ELR (cell line): ENCODE results near the gene SELENON.
A peak's percentile ranks its signal among the peaks of the same experiment; 100 is the strongest.

Source experiments
- DNase-seq: peaks from one replicate; pipeline ENCODE4 v3.0.0-alpha.2; 2015; ENCODE audit warnings: low read depth

The SELENON gene

GRCh38 chr1:25810341-25811299 is 10.6 kb downstream of the SELENON start:
- DNase-seq, result peak; percentile 63

- no peak for DNase-seq
These were observed 11.5 kb downstream of the SELENON start for GRCh38 chr1:25811384-25812082.

DNA sequence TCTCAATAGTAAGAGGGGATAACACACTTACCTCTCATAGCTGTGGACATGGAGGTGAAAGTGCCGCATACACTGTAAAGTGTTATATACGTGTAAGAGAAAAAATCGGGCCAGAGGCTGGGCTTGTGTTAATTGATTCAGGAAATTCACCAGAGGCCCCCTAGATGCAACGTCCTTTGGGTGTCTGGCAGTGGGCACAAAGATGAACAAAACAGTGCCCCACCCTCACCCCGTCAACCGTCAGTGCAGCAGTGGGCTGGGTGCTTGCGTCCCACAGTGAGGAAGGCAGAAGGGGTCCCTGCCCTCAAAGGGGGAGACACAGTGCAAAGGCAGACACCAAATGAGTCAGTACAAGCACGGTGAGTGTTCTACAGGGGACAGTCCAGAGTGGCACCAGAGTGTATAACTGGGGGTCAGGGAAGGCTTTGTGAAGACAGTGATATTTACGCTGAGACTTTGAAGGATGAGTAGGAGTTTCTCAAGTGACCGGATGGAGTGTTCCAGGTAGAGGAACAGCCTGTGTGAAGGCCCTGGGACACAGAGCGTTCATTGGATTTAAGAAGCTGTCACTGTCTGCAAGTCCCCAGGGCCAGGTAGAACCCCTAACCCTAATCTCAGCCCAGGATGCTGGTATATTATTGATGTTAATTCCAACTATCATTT is 13.2 kb downstream of the SELENON start:
- DNase-seq, result no peak

DNA sequence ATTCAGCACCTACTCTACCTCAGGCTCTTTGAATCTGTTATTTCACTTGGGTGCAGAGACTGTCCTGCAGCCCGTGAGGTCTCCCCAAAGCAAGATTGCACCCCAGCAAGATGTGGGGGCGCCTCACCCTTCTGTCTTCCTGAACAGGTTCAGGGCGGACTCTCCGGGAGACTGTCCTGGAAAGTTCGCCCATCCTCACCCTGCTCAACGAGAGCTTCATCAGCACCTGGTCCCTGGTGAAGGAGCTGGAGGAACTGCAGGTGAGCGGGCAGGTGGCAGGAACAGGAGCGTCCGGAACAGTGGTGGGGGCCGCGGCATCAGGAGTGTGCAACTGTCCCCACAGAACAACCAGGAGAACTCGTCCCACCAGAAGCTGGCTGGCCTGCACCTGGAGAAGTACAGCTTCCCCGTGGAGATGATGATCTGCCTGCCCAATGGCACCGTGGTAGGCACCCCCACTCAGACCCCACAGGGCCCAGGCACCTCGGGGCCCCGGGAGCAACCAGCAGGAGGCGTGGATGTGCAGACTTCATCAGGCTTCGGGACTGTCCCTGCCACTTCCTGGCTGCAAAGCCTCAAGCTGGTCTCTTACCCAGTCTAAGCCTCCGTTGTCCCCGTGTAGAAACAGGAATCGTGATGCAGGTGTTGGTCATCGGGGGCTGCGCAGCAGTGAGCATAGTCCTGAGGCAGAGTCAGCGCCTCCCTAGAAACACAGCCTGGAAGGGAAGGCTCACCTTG is 13.9 kb downstream of the SELENON start:
- no peak for DNase-seq

DNA sequence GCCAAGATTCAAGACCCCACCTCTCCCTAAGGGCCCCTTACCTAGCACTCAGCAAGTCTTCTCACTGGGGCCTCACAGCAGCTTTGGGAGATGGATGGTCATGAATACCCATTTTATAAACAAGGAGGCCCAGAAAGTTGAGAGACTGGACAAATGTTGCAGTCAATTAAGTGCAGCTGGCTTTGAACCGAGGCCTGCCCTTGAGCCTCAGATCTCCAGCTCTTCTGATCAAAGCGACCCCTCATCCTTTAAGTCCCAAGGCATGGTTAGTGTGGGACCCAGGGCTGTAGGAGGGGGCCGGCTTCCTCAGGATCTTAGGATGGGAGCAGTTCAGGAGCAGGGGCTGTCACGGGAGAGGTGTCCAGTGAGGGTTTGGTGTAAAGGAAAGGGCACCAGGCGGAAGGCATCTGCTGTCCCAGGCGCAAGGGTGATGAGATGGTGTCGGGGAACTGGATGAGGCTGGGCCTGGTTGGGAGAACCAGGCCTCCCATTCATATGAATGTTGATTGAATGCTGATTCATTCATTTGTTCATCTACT is 14.6 kb downstream of the SELENON start:
- DNase-seq, result no peak

DNA sequence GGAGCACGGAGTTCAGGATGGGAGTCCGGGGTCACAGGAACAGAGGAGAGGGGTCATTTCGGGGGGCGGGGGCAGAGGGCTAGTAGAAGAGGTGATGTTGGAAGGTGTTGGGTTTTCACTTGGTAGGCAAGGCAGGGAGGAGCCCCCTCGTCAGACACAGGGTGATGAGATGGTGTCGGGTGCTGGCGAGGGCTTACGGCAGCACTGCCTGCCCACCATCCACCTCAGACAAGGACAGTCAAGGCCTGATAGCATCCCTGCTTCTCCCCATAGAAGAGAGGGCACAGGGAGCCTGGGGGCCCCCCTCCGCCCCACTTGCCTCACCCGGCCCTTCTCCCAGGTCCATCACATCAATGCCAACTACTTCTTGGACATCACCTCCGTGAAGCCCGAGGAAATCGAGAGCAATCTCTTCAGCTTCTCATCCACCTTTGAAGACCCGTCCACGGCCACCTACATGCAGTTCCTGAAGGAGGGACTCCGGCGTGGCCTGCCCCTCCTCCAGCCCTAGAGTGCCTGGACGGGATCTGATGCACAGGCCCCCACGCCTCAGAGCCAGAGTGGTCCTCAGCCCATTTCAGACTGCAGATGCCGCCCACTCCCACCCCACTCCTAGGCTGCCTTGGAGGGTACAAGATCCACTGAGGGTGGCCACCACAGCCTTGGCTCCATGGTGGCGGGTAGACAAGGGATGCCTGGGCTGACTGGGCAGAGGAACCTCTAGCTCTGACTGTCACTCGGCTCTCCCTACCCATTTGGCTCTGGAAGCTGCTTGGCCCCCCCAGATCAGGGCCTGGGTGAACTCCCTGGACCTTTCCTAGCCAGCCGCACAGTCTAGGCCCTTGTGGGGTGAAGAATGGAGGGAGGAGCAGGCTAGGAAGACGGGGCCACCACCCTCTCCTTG is 15.5 kb downstream of the SELENON start:
- no peak for DNase-seq

GRCh38 chr1:25816112-25816718 is 16.2 kb downstream of the SELENON start:
- DNase-seq, result no peak

DNA sequence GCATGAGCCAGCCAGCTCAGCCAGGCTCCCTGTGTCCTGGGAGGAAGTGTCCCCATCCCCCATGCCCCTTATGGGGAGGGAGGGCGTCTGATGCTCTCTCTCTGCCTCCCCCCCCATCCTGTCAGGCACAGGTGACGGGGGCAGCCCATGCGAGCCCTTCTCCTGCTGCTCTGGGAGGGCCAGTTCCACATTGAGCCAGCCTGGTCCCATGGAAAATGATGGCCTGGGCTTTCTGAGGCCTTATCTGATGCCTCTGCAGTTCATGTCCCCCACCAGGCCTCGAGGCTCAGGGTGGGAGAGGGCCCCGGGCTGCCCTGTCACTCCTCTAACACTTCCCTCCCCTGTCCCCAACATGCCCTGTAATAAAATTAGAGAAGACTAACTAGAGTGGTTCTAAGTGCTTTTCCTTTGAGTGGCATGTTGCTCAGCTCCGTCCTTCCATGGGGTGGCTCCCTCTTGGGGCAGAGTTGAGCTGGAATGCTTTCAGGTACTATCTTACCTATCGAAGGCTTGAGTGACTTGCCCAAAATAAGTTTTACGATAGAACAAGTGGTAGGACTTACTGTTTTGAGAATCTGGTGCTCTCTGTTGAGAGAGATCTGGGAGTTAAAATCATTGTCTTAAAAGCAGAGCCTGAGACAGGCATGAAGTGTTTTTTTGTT is 18.0 kb downstream of the SELENON start:
- no peak for DNase-seq

DNA sequence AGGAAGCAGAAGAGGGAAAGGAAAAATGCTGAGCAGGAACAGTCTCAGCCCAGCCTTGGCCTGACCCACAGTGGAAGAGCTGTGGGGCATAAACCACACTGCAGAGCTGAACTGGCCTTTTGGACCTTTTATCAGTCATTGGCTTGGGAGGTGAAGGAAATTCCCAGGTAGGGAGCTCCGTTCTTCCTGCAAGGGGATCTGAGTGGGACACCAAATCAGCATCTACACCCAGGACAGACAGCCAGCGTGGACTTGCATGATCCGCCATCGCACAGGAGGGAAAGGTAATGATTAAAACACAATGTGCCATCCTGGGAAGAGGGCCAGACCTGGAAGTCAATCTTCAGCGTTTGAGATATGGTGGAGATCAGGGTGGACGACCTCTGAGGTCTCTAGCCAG is 18.6 kb downstream of the SELENON start:
- DNase-seq, result no peak

GRCh38 chr1:25819491-25820246 is 19.7 kb downstream of the SELENON start, which contains the start of gene MTFR1L:
Gene MTFR1L (plus strand): TSS chr1:25819954. CDS start chr1:25823105, 3,151 bp downstream.
- peak; percentile 80 for DNase-seq

DNA sequence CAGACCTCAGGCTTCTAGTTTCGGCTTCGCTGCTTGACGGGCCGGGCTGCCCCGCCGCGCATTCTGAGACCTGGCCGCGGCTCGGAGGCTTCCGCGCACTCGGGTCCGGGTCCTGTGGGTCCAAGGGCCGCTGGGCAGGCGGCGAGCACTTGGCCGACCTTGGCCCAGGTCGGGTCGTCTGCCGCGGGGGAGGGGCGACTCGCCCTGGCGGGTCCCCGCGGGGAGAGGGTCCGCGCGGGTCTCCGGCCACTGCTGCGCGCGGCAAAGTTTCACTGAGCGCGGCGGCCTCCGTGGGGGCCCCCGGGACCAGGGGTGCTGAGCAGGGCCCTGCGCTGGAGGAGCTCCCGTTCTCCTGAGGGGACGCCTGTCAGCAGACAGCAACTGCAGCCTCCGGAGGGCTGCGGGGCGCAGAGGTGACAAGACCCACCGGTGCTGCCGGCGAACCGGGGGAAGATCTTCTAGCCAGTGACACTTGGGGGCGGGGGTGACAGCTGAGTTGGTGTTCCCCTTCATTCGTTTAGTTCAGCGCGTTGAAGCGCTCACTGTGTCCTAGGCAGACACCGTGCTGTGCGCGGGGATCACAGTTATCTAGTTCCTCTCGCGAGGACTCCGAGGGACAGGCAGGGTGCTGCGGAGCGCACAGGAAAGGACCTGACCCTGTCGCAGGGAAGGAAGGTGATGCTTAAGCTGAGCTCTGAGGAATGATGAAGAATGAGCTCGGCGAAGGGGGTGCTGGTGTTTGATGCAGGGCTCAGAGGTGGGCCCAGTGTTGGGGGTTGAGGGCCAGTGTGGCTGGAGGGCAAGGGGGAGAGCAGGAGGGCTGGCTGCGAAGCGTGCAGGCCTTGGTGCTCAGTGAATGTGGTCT is 20.5 kb downstream of the SELENON start:
- peak; percentile 75 for DNase-seq

- DNase-seq, result peak; percentile 17
These were observed 21.1 kb downstream of the SELENON start for GRCh38 chr1:25821112-25821476.

DNA sequence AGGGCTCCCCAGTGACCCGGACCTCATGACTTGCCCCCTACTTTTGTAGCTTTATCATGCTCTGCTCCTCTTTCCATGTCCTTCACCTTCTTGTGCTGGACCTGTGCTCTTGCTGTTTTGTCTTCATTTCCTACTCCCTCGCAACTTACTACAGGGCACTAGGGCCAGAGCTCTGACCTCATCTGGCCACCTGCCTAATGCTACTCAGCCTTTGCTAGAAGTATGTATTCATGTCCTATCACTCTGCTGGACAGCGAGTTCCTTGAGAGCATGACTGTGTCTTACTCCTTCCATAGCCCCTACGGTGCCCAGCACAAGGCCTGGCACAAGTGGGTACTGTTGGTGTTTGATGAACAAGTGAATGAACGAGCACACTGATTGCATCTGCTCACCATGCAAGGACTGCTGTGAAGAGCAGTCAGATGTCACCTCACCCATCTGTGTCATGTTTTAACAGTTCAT is 21.7 kb downstream of the SELENON start:
- peak; percentile 36 for DNase-seq

- peak; percentile 29 for DNase-seq
These were observed 25.6 kb downstream of the SELENON start for GRCh38 chr1:25825605-25826004.

DNA sequence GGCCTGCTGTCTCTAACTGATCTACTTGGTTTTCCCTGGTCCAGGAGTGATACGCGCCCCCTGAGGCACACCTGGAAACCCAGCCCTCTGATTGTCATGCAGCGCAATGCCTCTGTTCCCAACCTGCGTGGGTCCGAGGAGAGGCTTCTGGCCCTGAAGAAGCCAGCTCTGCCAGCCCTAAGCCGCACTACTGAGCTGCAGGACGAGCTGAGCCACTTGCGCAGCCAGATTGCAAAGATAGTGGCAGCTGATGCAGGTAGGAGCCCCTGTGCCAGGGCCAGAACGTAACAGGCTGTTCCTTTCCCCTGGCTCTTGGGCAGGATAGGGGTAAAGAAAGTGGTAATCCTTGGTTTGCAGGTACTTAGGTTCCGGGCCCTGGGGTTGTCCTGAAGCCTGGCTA is 26.6 kb downstream of the SELENON start:
- DNase-seq, result no peak

GRCh38 chr1:25828491-25828890 is 28.5 kb downstream of the SELENON start:
- no peak for DNase-seq

GRCh38 chr1:25829046-25829445 is 29.1 kb downstream of the SELENON start:
- no peak for DNase-seq
